ENCODE data around the gene RNF40. TPM values are rescaled to one million over a fixed set of nuclear protein-coding genes. Genes with fewer than 3 reads are reported as not detected.

Gene RNF40
- total RNA-seq (2022), result 94.0 and 97.6 TPM in 2 replicates
- Bru-seq, nascent RNA, result percentile 74 among the genes with signal in this experiment
- percentile 81 among the genes with signal in this experiment for BruChase-seq, experiment 1, labeled RNA remaining after a 2-hour chase
- BruChase-seq, experiment 2, labeled RNA remaining after a 6-hour chase, result percentile 90 among the genes with signal in this experiment
- long read RNA-seq, full-length matches to known transcripts, result 29 of 77 reads
- long read RNA-seq, partial matches to known transcripts, result 27 of 77 reads
- long read RNA-seq, other reads (novel, unspliced or antisense), result 21 of 77 reads

DNA sequence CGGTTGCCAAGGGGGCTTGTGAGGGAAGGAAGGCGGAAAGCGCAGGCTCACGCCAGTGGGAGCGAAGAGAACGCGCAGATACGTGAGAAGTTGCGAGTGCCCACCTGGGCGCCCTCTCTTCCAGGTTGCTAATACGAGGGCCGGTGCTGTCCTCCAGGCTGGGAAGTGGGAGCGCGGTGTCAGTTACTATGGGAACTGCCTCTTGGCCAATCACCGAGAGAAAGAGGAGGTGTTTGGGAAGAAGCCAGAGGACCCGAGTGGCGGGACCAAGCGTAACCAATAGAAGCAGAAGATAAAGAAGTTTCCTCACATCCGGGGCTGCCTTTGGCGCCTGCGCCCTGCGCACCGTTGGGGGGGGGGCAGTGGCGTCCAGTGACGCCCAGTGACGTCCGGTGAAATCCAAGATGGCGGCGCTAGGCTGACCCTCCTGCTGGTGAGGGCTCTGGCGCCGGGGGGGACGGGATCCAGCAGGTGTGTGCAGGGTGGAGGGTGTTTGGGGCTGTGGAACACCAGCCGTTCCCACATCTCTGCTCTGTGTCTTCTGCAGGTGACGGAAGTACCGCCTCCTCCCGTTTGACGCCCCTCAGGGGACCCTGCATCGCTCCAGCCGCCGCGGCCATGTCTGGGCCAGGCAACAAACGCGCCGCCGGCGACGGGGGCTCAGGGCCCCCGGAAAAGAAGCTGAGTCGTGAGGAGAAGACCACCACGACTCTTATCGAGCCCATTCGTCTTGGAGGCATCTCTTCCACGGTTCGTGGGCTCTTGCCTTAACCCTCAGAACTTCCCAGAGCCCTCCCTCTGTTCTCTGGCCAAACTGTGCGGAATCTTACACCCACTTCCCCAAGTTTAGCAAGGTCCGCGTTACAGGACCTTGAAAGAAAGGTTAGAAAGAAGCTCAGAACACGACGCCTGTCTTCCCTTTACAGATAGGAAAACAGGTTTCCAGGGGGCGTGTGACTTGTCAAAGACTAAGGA is at the start of gene RNF40, which contains the start of gene CFAP119:
RNF40 (plus strand) TSS at position 395 of the 975 bp plus-strand sequence; CDS start at position 619, 224 bp downstream.
CFAP119 (minus strand) TSS at position 135 of the 975 bp plus-strand sequence. CDS start 314 bp downstream, outside the sequence.
- Histone ChIP-seq H3K9me3 (no peaks in the 10 kb centered on the region), H3K4me3 (ENCODE audit: low read depth, low read length) (peak within 1 kb of the TSS; percentile 84), H3K36me3 (ENCODE audit: control insufficient read depth, insufficient read depth, low read length) (peaks cover 9% of the 10 kb centered on the region), H3K4me1 (peaks cover 15% of the 10 kb centered on the region; the same call in 1 of the 2 replicates), H3K27me3 (replicated peaks; ENCODE audit: control insufficient read depth, insufficient read depth, low read length) (no peaks in the 10 kb centered on the region)
- intact Hi-C loops (cut with micrococcal nuclease; ENCODE audit: unreplicated experiment), result loop anchor here (1.0 to 2.0 kb wide), 3 partner anchors 13 to 22 kb away; partner anchors contain the start of gene PHKG2
- no peaks in the 10 kb centered on the region for H3K27me3 Mint-ChIP-seq (ENCODE audit: insufficient read depth, unreplicated experiment)
- no peaks in the 10 kb centered on the region for H3K9me3 Mint-ChIP-seq (ENCODE audit: unreplicated experiment)
- TF ChIP-seq, protein P1, sequence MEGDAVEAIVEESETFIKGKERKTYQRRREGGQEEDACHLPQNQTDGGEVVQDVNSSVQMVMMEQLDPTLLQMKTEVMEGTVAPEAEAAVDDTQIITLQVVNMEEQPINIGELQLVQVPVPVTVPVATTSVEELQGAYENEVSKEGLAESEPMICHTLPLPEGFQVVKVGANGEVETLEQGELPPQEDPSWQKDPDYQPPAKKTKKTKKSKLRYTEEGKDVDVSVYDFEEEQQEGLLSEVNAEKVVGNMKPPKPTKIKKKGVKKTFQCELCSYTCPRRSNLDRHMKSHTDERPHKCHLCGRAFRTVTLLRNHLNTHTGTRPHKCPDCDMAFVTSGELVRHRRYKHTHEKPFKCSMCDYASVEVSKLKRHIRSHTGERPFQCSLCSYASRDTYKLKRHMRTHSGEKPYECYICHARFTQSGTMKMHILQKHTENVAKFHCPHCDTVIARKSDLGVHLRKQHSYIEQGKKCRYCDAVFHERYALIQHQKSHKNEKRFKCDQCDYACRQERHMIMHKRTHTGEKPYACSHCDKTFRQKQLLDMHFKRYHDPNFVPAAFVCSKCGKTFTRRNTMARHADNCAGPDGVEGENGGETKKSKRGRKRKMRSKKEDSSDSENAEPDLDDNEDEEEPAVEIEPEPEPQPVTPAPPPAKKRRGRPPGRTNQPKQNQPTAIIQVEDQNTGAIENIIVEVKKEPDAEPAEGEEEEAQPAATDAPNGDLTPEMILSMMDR (IDR thresholded peaks at IDR 0.05; ENCODE audit: insufficient read depth in 1 of 2, low read depth in 1 of 2, low read length in 1 of 2, severe bottlenecking in 1 of 2, unreplicated experiment in 1 of 2), result no peak
- peak within 1 kb of the TSS; percentile 73 for H3K27ac Mint-ChIP-seq (ENCODE audit: unreplicated experiment)
- BruUV-seq (replicated peaks), result TSS peak; percentile 64
- H3K36me3 Mint-ChIP-seq (ENCODE audit: insufficient read depth, unreplicated experiment), result peaks cover 72% of the 10 kb centered on the region
- CTCF ChIA-PET, result no interaction called here
- H3K4me1 Mint-ChIP-seq (ENCODE audit: low read depth, unreplicated experiment), result peaks cover 4% of the 10 kb centered on the region
- peak within 1 kb of the TSS; percentile 87 for H3K4me3 Mint-ChIP-seq (ENCODE audit: unreplicated experiment)
- peak; percentile 96 for DNase-seq
- POLR2A ChIA-PET, result interaction anchor here (1.2 kb wide), 1 partner anchor 13 kb away, joined by 6 read pairs; no protein-coding TSS in a partner anchor

DNA sequence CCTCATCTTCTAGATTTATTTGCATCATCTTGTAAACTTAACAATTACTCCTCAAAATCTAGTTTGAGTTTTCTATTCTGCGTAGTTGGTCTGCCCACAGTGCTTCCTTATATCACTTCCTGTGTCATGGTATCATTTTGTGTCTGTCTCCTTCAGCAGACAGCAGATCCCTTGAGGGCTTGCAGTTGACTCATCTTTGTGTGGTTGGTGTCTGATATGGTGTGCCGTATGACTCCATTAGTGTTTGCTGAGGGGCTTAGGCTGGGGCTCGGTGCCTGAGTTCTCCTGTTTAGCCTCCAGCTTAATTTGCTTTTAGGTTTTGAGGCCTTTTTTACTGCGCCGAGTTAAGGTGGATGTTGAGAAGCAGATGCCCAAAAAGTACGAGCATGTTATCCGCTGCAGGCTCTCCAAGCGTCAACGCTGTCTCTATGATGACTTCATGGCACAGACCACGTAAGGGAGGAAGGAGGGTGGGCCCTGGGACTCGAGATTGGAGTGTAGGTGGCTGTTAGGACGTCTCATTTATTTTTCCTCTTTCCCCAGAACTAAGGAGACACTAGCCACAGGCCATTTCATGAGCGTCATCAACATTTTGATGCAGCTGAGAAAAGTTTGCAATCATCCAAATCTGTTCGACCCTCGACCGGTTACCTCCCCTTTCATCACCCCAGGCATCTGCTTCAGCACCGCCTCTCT is 46.2 kb upstream of the RNF40 start:
- BruUV-seq (replicated peaks), result no TSS peak
- CTCF ChIA-PET, result no interaction called here
- Histone ChIP-seq H3K27me3 (replicated peaks; ENCODE audit: control insufficient read depth, insufficient read depth, low read length) (no peaks in the 10 kb centered on the region), H3K9me3 (no peaks in the 10 kb centered on the region), H3K36me3 (ENCODE audit: control insufficient read depth, insufficient read depth, low read length) (peaks cover 2% of the 10 kb centered on the region; the same call in 1 of the 2 replicates), H3K4me1 (no peaks in the 10 kb centered on the region), H3K4me3 (ENCODE audit: low read depth, low read length) (no peak overlapping the region)
- Mint-ChIP-seq H3K4me1 (ENCODE audit: low read depth, unreplicated experiment) (peaks cover 11% of the 10 kb centered on the region), H3K4me3 (ENCODE audit: unreplicated experiment) (no peak overlapping the region), H3K9me3 (ENCODE audit: unreplicated experiment) (no peaks in the 10 kb centered on the region), H3K27ac (ENCODE audit: unreplicated experiment) (no peak overlapping the region), H3K27me3 (ENCODE audit: insufficient read depth, unreplicated experiment) (no peaks in the 10 kb centered on the region), H3K36me3 (ENCODE audit: insufficient read depth, unreplicated experiment) (peaks cover 96% of the 10 kb centered on the region)
- TF ChIP-seq, protein P1 (IDR thresholded peaks at IDR 0.05; ENCODE audit: insufficient read depth in 1 of 2, low read depth in 1 of 2, low read length in 1 of 2, severe bottlenecking in 1 of 2, unreplicated experiment in 1 of 2), result no peak
- POLR2A ChIA-PET, result no interaction called here
- DNase-seq, result no peak
- intact Hi-C loops (cut with micrococcal nuclease; ENCODE audit: unreplicated experiment), result no loop called here

DNA sequence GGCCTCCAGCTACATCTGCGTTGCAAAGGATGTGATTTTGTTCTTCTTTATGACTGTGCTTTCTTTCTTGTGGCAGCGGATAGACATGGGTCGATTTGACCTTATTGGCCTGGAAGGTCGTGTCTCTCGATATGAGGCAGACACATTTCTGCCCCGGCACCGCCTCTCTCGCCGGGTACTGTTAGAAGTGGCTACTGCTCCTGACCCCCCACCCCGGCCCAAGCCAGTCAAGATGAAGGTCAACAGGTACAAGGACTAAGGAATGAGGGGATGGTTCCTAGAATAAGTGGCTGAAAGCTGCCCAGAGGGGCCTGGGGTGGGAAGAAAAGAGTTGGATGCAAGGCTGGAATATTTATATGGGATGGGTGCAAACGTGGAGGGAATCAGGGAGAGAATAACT is 42.0 kb upstream of the RNF40 start:
- Mint-ChIP-seq H3K27ac (ENCODE audit: unreplicated experiment) (no peak overlapping the region), H3K4me3 (ENCODE audit: unreplicated experiment) (no peak overlapping the region), H3K4me1 (ENCODE audit: low read depth, unreplicated experiment) (peaks cover 17% of the 10 kb centered on the region), H3K27me3 (ENCODE audit: insufficient read depth, unreplicated experiment) (no peaks in the 10 kb centered on the region), H3K9me3 (ENCODE audit: unreplicated experiment) (no peaks in the 10 kb centered on the region), H3K36me3 (ENCODE audit: insufficient read depth, unreplicated experiment) (peaks cover 97% of the 10 kb centered on the region)
- H3K27me3 ChIP-seq (replicated peaks; ENCODE audit: control insufficient read depth, insufficient read depth, low read length), result no peaks in the 10 kb centered on the region
- no peak overlapping the region for H3K4me3 ChIP-seq (ENCODE audit: low read depth, low read length)
- intact Hi-C loops (cut with micrococcal nuclease; ENCODE audit: unreplicated experiment), result no loop called here
- no peak for DNase-seq
- TF ChIP-seq, protein P1 (IDR thresholded peaks at IDR 0.05; ENCODE audit: insufficient read depth in 1 of 2, low read depth in 1 of 2, low read length in 1 of 2, severe bottlenecking in 1 of 2, unreplicated experiment in 1 of 2), result no peak
- H3K4me1 ChIP-seq, result no peaks in the 10 kb centered on the region
- BruUV-seq (replicated peaks), result no TSS peak
- ChIA-PET CTCF (no interaction called here), POLR2A (no interaction called here)
- H3K36me3 ChIP-seq (ENCODE audit: control insufficient read depth, insufficient read depth, low read length), result peaks cover 11% of the 10 kb centered on the region
- no peaks in the 10 kb centered on the region for H3K9me3 ChIP-seq
